SK-N-DZ (cell line): ENCODE data around the gene OR4C45. TPM values are rescaled to one million over a fixed set of nuclear protein-coding genes. Genes with fewer than 3 reads are reported as not detected.
"Not testable (repeated sequence)": the region's sequence is repeated elsewhere in the genome, so short reads cannot be mapped to it uniquely, and the experiment has no call there.

Experiments used
- DNase-seq: peaks from one replicate; pipeline ENCODE4 v3.0.0-alpha.2; 2015; ENCODE audit warnings: low spot score
- polyA plus RNA-seq, 2 experiments: library from polyadenylated mRNA; depleted of rRNA; stranded (reverse); fragments of >200 nt; gene quantifications; 2 replicates each; pipeline ENCODE4 v1.2.3, GENCODE V29; 2014

The OR4C45 gene
- polyA plus RNA-seq (2014; cell fraction: cytosol; rRNA removed): not detected in 2 replicates
- polyA plus RNA-seq (2014; cell fraction: nucleus; rRNA removed): not detected in 2 replicates

DNA sequence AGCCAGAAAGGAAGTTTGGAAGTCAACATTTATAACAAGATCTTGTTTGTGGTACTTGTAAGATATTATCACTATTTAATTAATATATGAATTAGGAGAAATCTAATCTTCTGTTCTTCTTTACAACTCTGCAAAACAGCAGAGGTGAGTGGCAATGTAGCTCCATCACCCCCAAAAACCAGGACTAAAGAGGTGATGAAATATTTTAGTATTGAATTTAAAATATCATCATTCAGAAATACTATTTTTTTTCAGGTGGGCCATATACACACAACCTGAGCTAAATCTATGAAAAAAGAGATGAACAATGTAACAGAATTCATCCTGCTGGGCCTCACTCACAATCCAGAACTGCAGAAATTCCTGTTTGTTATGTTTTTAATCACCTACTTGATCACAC is at the start of gene OR4C45:
TSS of gene OR4C45 (plus strand) at position 301 of the 400 bp plus-strand sequence.
- DNase-seq: no peak

DNA sequence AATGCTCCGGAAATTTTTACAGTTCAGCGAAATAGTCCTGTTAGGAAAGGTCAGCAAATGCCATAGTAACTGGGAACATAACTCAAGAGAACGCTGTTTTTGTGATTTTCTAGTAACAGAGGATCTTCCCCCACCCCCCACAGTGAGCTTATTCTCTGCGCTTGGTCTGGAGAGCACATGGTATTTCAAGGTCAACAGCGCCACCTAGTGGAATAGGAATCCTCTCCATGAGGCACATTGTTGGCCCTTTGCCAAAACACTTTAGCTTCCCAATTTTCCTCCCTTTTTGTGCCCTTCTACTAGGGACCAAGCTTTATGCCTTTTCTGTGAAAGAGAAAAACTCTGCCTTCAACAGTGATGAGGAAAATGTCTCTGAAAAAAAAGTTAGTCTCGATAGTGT is 37.1 kb upstream of the OR4C45 start:
- DNase-seq: peak; percentile 64

DNA sequence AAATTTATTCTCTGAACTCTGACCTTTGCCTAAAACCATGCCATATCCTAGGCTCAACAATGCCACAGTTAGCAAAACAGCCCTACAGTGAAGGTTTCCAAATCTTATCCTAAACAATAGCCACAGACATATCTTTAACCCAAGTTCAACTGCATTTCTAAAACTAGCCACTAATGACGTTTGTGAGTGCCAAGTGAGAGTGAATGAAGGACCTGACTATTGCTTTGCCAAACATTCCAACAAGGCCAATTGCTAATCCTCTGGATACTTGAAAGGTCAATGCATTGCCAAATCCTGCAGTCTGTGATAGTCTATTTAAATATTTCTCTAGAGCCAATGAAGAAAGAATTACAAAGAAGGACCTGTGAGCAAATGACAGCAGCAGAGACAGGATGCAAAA is 2.5 kb upstream of the OR4C45 start:
- DNase-seq: no peak

DNA sequence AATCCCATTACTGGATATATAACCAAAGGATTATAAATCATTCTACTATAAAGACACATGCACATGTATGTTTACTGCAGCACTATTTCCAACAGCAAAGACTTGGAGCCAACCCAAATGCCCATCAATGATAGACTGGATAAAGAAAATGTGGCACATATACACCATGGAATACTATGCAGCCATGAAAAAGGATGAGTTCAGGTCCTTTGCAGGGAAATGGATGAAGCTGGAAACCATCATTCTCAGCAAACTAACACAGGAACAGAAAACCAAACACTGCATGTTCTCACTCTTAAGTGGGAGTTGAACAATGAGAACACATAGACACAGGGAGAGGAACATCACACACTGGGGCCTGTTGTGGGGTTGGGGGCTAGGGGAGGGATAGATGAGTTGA is 3.6 kb downstream of the OR4C45 start:
- DNase-seq: not testable (repeated sequence)

DNA sequence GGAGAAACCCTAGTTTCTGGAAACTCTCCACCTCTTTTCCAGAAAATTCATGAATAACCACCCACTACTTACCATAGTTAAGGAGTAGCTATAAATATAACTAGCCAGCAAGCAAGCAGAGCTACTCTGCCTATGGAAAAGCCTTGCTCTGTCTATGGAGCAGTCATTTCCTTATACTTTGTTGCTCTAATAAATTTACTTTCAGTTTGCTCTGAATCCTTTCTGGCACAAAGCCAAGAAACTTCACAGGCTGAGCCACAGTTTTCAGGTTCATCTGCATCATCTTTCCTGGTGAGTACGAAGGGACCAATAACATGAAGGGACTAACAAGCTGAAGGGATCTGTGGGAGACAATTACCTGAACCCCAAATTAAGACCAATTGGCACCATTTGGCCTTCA is 4.6 kb downstream of the OR4C45 start:
- DNase-seq: no peak

DNA sequence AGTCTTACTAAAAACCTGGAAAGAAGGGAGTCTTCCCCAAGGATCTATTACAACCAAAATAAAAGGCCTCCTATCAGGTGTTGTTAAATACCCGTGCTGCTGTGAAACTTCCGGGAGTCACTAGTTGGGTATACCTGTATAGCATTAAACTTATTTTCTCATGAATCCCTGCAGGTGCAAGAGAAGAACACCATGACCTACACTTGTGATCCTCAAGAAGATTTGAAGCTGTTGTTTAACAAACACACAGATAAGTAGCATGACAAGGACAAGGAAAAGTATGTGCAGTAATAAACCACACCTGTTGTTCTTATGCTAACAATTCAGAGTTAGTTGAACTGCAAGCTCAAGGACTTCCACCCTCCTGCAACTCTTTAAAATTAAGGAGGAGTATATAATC is 12.0 kb downstream of the OR4C45 start:
- no peak for DNase-seq

DNA sequence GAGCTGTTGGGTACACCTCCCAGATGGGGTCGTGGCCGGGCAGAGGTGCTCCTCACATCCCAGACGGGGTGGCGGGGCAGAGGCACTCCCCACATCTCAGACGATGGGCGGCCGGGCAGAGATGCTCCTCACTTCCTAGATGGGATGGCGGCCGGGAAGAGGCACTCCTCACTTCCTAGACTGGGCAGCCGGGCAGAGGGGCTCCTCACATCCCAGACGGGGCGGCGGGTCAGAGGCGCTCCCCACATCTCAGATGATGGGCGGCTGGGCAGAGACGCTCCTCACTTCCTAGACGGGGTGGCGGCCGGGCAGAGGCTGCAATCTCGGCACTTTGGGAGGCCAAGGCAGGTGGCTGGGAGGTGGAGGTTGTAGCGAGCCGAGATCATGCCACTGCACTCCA is 30.4 kb downstream of the OR4C45 start:
- not testable (repeated sequence) for DNase-seq

DNA sequence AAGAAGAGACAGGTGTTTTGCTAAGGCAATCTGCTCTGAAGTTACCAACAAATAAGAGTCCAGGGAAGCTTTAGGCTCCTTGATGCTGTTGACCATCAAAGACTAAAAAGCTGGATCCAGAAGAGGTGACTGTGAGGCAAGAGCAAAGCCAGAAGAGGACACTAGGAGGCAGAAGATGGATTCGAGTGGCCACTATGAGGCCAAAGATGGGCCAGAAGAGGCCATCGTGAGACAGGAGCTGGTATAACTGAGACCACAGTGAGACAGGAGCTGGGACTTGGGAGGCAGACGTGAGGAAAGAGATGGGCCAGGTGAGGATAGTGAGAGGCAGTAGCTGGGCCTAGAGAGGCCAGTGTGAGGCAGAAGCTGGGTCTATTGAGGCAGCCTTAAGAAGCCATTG is 37.7 kb downstream of the OR4C45 start:
- no peak for DNase-seq

DNA sequence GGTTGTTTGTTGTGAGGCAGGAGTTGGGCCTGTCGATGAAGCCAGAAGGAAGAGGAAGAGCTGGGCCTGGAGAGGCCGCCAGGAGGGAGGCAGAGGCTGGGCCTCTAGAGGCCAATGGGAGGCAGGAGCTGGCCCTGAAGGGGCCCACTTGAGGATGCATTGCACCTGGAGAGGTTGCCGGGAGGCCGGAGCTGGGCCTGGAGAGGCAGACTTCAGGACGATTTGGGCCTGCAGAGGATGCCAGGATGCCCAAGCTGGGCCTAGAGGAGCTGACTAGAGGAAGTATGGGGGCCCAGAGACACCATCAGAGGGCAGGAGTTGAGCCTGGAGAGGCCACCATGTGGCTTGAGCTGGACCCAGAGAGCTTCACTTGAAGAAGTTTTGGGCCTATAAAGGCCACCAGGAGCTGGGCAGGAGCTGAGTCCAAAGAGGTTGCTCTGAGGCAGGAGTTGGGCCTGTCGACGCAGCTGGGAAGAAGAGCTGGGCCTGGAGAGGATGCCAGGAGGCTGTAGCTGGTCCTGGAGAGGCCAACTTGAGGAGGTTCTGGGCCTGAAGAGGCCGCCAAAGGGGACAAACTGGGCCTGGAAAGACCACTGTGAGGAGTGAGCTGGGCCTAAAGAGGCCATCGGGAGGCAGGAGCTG is 39.0 kb downstream of the OR4C45 start:
- DNase-seq: no peak

DNA sequence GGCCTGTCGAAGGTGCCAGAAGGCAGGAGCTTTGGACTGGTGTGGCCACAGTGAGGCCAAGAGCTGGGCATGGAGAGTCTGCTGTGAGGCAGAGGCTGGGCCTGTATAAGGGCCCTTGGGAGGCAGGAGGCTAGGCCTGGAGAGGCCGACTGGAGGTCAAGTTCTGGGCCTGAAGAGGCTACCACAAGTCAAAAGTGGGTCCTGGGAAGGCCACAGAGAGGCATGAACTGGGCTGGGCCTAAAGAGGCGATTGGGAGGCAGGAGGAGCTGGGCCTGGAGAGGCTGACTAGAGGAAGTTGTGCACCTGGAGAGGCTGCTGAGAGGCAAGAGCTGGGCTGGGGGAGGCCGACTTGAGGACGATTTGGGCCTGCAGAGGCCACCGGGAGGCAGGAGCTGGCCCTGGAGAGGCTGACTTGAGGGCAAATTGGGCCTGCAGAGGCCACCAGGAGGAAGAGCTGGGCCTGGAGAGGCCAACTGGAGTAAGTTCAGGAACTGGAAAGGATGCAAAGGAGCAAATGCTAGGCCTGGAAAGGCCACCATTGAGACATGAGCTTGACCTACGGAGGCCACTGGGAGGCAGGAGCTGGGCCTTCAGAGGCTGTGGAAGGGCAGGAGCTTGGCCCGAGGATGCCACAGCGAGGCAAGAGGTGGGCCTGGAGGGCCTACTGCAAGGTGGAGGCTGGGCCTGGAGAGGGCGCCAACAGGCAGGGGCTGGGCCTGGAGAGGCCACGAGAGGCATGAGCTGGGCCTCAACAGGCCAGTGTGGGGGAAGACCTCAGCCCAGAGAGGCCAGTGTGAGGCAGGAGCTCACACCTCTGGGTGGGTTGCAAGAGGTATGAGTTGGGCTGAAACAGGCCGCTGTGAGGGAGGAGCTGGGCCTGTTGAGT is 39.8 kb downstream of the OR4C45 start:
- DNase-seq: no peak

DNA sequence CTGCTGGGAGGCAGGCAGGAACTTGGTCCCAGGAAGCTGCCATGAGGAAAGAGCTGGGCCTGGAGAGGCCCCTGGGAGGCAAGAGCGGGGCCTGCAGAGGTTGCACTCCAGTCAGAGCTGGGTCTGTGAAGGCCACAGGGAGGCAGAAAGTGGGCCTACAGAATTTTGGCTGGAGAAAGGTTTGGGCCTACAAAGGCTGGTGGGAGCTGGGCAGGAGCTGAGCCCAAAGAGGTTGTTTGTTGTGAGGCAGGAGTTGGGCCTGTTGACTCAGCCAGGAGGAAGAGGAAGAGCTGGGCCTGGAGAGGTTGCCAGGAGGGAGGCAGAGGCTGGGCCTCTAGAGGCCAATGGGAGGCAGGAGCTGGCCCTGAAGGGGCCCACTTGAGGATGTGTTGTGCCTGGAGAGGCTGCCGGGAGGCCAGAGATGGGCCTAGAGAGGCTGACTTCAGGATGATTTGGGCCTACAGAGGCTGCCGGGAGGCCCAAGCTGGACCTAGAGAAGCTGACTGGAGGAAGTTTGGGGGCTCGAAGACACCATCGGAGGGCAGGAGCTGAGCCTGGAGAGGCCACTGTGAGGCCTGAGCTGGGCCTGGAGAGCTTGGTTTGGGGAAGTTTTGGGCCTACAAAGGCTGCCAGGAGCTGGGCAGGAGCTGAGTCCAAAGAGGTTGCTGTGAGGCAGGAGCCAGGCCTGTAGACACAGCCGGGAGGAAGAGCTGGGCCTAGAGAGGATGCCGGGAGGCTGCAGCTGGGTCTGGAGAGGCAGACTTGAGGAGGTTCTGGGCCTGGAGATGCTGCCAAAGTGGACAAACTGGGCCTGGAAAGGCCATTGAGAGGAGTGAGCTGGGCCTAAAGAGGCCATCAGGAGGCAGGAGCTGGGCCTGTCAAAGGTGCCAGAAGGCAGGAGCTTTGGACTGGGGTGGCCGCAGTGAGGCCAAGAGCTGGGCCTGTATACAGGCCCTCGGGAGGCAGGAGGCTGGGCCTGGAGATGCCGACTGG is 40.7 kb downstream of the OR4C45 start:
- no peak for DNase-seq

DNA sequence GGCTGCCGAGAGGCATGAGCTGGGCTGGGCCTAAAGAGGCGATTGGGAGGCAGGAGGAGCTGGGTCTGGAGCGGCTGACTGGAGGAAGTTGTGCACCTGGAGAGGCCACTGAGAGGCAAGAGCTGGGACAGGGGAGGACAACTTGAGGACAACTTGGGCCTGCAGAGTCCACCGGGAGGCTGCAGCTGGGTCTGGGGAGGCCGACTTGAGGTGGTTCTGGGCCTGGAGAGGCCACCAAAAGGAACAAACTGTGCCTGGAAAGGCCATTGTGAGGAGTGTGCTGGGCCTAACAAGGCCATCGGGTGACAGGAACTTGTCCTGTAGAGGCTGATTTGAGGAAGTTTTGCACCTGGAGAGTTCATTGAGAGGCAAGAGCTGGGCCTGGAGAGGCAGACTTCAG is 41.5 kb downstream of the OR4C45 start:
- DNase-seq: no peak

DNA sequence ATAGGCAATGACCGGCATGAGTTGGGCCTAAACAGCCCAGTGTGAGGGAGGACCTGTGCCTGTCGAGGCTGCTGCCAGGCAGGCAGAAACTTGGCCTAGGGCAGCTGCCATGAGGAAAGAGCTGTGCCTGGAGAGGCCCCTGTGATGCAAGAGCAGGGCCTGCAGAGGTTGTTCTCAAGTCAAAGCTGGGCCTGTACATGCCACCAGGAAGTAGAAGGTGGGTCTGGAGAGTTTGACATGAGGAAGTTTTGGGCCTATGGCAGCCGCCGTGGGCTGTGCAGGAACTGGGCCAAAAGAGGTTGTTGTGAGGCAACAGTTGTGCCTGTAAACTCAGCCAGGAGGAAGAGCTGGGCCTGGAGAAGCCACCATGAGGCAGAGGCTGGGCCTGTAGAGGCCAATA is 43.2 kb downstream of the OR4C45 start:
- no peak for DNase-seq

DNA sequence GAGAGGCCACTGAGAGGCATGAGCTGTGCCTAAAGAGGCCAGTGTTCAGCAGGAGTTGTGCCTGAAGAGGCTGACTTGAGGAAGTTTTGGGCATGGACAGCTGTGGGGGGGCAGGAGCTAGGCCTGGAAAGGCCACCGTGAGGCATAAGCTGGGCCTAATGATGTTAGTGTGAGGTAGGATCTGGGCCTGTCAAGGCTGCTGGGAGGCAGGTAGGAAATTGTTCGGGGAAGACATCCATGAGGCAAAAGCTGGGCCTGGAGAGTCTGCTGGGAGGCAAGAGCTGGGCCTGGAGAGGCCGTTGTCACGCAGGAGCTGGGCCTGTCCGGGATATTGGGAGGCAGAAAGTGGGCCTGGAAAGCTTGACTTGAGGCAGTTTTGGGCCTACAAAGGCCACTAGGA is 44.9 kb downstream of the OR4C45 start:
- DNase-seq: no peak

DNA sequence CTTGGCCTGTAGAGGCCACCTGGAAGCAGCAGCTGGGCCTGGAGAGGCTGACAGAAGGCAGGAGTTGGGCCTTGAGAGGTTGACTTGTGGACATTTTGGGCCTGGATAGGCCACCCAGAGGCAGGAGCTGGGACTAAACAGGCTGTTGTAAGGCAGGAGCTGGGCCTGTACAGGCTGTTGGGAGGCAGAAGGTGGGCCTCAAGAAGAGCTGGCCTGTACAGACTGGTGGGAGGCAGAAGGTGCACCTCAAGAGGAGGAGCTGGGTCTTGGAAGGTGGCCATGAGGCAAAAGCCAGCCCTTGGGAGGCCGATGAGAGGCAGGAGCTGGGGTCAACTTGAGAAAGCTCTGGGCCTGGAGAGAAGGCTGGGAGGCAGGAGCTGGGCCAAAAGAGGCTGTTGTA is 45.3 kb downstream of the OR4C45 start:
- DNase-seq: no peak

DNA sequence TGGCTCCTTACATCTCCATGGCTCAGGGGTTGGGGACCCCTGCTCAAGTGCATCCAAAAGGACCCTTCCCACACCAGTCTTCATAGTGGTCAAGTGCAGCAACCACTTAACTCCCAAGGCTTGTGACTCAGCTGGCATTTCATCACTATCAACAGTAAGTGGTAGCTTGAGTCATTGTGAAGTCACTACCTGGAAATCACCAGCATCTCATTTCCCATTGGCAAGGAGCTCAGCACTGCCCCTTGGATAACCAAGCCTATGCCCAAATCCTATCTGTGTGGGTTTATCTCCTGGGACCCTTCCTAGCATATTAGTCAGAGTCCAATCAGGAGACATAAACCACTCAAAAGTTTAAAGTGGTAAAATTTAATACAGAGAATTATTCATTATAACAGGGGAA is 46.3 kb downstream of the OR4C45 start:
- DNase-seq: not testable (repeated sequence)

DNA sequence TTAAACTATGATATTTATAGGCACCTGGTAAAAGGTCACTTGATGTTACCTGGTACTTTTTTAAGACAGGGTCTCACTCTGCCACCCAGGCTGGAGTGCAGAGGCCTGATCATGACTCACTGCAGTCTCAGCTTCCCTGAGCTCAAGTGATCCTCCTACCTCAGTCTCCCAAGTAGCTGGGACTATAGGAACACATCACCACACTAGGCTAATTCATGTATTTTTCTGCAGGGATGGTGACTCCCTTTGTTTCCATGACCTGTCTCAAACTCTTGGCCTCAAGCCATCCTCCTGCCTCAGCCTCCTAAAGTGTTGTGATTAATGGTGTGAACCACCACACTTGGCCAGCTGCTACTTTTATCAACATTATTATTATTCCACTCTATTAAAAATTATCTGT is 47.6 kb downstream of the OR4C45 start:
- no peak for DNase-seq
